Stimulated activated CD4-positive, alpha-beta T cell treated with anti-CD3 and anti-CD28 coated beads, Interleukin-2, amount 100 ng/mL, for 48 hours (primary cell): ENCODE data around the gene NTNG1.

Source experiments
- DNase-seq, 2 donors: peaks; one replicate each; pipeline ENCODE4 v3.0.0-alpha.2; 2020

The NTNG1 gene

GRCh38 chr1:107344268-107344760 lies 203.5 kb downstream of the NTNG1 start:
- DNase-seq, result no peak

- no peak for DNase-seq
Measured at GRCh38 chr1:107344836-107345235, 204.0 kb downstream of the NTNG1 start.

GRCh38 chr1:107352850-107353249 lies 212.0 kb downstream of the NTNG1 start:
- DNase-seq, result no peak

- no peak for DNase-seq
Measured at GRCh38 chr1:107357376-107357775, 216.5 kb downstream of the NTNG1 start.

GRCh38 chr1:107358619-107359327 lies 217.9 kb downstream of the NTNG1 start:
- DNase-seq, result no peak

GRCh38 chr1:107359472-107360241 lies 218.8 kb downstream of the NTNG1 start:
- DNase-seq, result no peak

GRCh38 chr1:107362468-107363140 lies 221.8 kb downstream of the NTNG1 start:
- DNase-seq, result no peak

GRCh38 chr1:107363154-107363553 lies 222.3 kb downstream of the NTNG1 start:
- DNase-seq, result no peak

GRCh38 chr1:107365527-107366240 lies 224.8 kb downstream of the NTNG1 start:
- no peak for DNase-seq

- DNase-seq, result no peak
Measured at GRCh38 chr1:107378426-107378825, 237.6 kb downstream of the NTNG1 start.

GRCh38 chr1:107378866-107379265 lies 238.0 kb downstream of the NTNG1 start:
- DNase-seq, result no peak

GRCh38 chr1:107379826-107380225 lies 239.0 kb downstream of the NTNG1 start:
- no peak for DNase-seq

- no peak for DNase-seq
Measured at GRCh38 chr1:107389410-107390396, 248.9 kb downstream of the NTNG1 start.

- DNase-seq, result no peak
Measured at GRCh38 chr1:107394301-107394700, 253.5 kb downstream of the NTNG1 start.

GRCh38 chr1:107401704-107402103 lies 260.9 kb downstream of the NTNG1 start:
- no peak for DNase-seq

GRCh38 chr1:107404756-107405155 lies 263.9 kb downstream of the NTNG1 start:
- no peak for DNase-seq

- no peak for DNase-seq
Measured at GRCh38 chr1:107405236-107405635, 264.4 kb downstream of the NTNG1 start.

GRCh38 chr1:107407011-107407410 lies 266.2 kb downstream of the NTNG1 start:
- no peak for DNase-seq

GRCh38 chr1:107413546-107413945 lies 272.7 kb downstream of the NTNG1 start:
- DNase-seq, result no peak

GRCh38 chr1:107413951-107414350 lies 273.1 kb downstream of the NTNG1 start:
- no peak for DNase-seq

GRCh38 chr1:107414550-107414949 lies 273.7 kb downstream of the NTNG1 start:
- no peak for DNase-seq

- DNase-seq, result no peak
Measured at GRCh38 chr1:107415241-107415640, 274.4 kb downstream of the NTNG1 start.
